Karpas-422 (cell line): Measurements from ENCODE around the gene NPTXR. TPM values are rescaled to one million over a fixed set of nuclear protein-coding genes. Genes with fewer than 3 reads are reported as not detected.
"Not testable (repeated sequence)": the region's sequence is repeated elsewhere in the genome, so short reads cannot be mapped to it uniquely, and the experiment has no call there.

Experiments
- DNase-seq: peaks from one replicate; pipeline ENCODE4 v3.0.0-alpha.2; 2015
- H2AFZ ChIP-seq: fragments of 200-600 bp; sonication (generic); 2 replicates; pipeline ENCODE4 v1.6.1; 2014; ENCODE audit warnings: antibody characterized with exemption, low read length, mixed read lengths
- H3K27ac ChIP-seq: fragments of 200-600 bp; sonication (generic); 2 replicates; pipeline ENCODE4 v1.5.1; 2014; ENCODE audit warnings: mild to moderate bottlenecking, low read length, moderate library complexity
- H3K27me3 ChIP-seq: fragments of 200-600 bp; sonication (generic); 2 replicates; pipeline ENCODE4 v1.6.1; 2014; ENCODE audit warnings: low read length, mixed read lengths
- H3K36me3 ChIP-seq: fragments of 200-600 bp; sonication (generic); 2 replicates; pipeline ENCODE4 v1.6.1; 2014; ENCODE audit warnings: low read length, mixed read lengths; ENCODE audit not compliant: insufficient read depth
- H3K4me1 ChIP-seq: fragments of 200-600 bp; sonication (generic); 2 replicates; pipeline ENCODE4 v1.6.1; 2014; ENCODE audit warnings: mild to moderate bottlenecking, low read length, mixed read lengths
- H3K4me2 ChIP-seq: fragments of 200-600 bp; sonication (generic); 2 replicates; pipeline ENCODE4 v1.6.1; 2014; ENCODE audit warnings: low read length, low read depth, mild to moderate bottlenecking; ENCODE audit not compliant: poor library complexity, severe bottlenecking
- H3K4me3 ChIP-seq: fragments of 200-600 bp; sonication (generic); 2 replicates; pipeline ENCODE4 v1.5.1; 2014; ENCODE audit warnings: mild to moderate bottlenecking, antibody characterized with exemption, low read length, mixed read lengths
- H3K79me2 ChIP-seq: fragments of 200-600 bp; sonication (generic); 2 replicates; pipeline ENCODE4 v1.6.1; 2014; ENCODE audit warnings: mild to moderate bottlenecking, low read length, mixed read lengths
- H3K9ac ChIP-seq: fragments of 200-600 bp; sonication (generic); 2 replicates; pipeline ENCODE4 v1.6.0; 2014; ENCODE audit warnings: low read length
- H3K9me2 ChIP-seq: fragments of 200-600 bp; sonication (generic), shearing (Covaris generic); replicated peaks from 2 replicates; pipeline ENCODE4 v1.6.0; 2014; ENCODE audit warnings: mild to moderate bottlenecking, low read length, moderate library complexity; ENCODE audit not compliant: insufficient read depth
- H3K9me3 ChIP-seq: fragments of 300-700, 200-600 bp; sonication (generic); 2 replicates; pipeline ENCODE4 v1.6.1; 2014; ENCODE audit warnings: low read length, mixed read lengths
- H4K20me1 ChIP-seq: fragments of 200-600 bp; sonication (generic); 2 replicates; pipeline ENCODE4 v1.6.1; 2014; ENCODE audit warnings: mild to moderate bottlenecking, antibody characterized with exemption, low read length, low read depth; ENCODE audit not compliant: insufficient read depth
- total RNA-seq: library from RNA; depleted of rRNA; stranded (reverse); fragments of >200 nt; shearing (Covaris generic); gene quantifications from 2 replicates; pipeline ENCODE4 v1.2.3, GENCODE V29; 2014; ENCODE audit warnings: low replicate concordance

NPTXR gene
- total RNA-seq, 1 experiment from 2014 or later: not detected

DNA sequence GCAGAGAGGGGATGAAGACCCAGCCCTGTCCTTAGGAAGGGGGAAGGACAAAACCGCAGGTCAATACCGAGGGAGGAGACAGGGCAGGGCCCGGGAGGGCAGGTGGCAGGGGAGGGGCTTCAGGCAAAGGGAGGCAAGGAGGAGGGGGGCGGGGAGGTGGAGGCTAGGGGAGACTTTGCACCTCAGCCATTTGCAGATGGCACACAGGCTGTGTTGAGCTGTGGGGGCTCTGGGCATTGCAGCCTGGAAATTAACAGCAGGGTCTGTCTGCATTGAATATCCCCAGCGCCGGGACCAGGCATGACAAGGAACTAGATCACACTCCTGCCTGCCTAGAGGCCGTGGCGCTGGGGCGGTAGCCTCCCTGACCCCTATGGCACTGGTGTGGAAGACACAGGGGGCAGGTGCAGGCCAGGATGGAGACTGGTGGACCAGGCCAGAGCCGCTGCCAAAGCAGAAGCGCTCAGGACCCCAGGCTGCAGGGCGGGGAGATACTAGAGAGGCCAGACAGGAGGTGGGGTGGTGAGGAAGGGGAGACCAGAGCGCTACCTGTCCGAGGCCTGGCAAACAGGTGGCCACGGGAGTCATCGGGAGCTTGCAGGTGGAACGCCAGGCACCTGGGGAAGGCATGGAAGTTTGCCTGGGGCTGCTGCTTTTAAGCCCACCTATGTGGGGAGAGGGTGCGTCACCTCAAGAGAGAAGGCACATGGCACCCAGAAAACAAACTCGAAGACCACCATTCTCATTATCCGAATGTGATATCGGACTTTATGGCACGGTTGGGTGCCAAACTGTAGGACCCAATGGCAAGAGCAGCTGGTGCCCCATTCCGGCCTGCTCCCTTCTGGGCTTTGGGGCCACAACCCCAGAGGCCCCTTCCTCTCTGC, 16.7 kb upstream of the NPTXR start:
- H4K20me1 ChIP-seq: peaks cover 30% of the 10 kb centered on the region
- H2AFZ ChIP-seq: no peak overlapping the region
- H3K9me3 ChIP-seq: no peaks in the 10 kb centered on the region
- no peak overlapping the region for H3K4me2 ChIP-seq
- H3K27me3 ChIP-seq: no peaks in the 10 kb centered on the region
- H3K79me2 ChIP-seq: no peaks in the 10 kb centered on the region
- no peak overlapping the region for H3K9ac ChIP-seq
- H3K27ac ChIP-seq: no peak overlapping the region
- H3K9me2 ChIP-seq: no peaks in the 10 kb centered on the region
- H3K4me1 ChIP-seq: peaks cover 11% of the 10 kb centered on the region
- DNase-seq: peak; percentile 51
- H3K4me3 ChIP-seq: no peak overlapping the region
- no peaks in the 10 kb centered on the region for H3K36me3 ChIP-seq

DNA sequence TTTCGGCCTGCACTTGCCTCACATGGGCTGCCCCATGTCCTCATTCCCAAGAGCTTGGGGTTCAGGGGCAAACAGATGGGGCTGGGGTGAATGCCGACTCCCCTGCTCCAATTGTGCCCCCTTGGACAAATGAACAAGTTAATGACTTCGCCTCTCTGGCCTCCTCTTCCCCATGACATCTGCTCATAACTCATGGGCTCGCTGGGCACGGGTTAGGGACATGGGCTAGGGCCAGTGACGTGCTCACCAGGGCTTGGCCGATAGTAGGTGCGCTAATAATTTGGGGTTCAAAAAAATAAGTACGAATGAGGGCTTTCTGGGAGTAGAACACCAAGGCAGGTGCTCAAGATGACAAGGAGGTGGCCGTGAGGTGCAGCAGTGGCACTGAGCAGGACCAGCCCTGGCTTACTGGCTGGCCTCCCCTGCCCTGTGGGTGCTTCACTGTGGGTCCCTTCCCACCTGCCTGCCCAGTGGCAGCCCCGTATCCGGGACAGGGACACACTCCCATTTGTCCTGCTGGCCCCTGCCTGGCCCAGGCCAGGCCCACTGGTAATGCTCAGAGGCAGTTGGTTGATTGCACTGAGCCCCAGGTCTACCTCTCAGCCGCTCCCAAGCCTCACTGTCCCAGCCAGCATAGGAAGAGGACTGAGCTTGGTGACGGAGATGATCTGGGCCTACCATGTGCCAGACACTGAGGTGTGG, 15.9 kb upstream of the NPTXR start:
- H2AFZ ChIP-seq: no peak overlapping the region
- no peaks in the 10 kb centered on the region for H3K79me2 ChIP-seq
- H4K20me1 ChIP-seq: peaks cover 23% of the 10 kb centered on the region
- H3K27me3 ChIP-seq: no peaks in the 10 kb centered on the region
- no peak overlapping the region for H3K9ac ChIP-seq
- no peaks in the 10 kb centered on the region for H3K9me2 ChIP-seq
- no peak overlapping the region for H3K27ac ChIP-seq
- no peaks in the 10 kb centered on the region for H3K36me3 ChIP-seq
- H3K9me3 ChIP-seq: no peaks in the 10 kb centered on the region
- peaks cover 11% of the 10 kb centered on the region for H3K4me1 ChIP-seq
- no peak overlapping the region for H3K4me3 ChIP-seq
- H3K4me2 ChIP-seq: no peak overlapping the region
- no peak for DNase-seq

DNA sequence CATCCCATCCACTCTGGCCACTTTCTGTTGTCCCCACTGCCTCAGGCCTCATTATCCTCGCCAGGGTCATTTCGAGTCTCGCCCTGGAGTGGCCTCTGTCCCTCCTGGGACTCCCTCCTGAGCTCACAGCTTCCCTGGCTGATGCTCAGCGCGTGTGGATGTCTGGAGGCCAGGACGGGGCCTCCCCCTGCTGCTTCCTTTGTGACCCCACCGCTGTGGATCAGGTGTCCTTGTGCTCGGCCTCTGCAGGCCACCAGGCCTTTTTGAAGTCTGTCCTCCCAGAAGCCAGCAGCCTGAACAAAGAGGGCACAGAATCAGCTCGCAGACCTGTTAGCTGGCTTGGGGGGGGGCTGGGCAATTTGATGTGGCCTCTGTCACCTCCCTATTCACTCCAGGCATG, 14.7 kb upstream of the NPTXR start:
- Histone ChIP-seq H3K36me3 (no peaks in the 10 kb centered on the region), H3K4me1 (peaks cover 6% of the 10 kb centered on the region), H3K4me2 (no peak overlapping the region), H2AFZ (no peak overlapping the region), H3K27me3 (no peaks in the 10 kb centered on the region), H4K20me1 (peaks cover 19% of the 10 kb centered on the region), H3K9me3 (no peaks in the 10 kb centered on the region), H3K9me2 (no peaks in the 10 kb centered on the region), H3K79me2 (no peaks in the 10 kb centered on the region), H3K4me3 (no peak overlapping the region), H3K9ac (no peak overlapping the region), H3K27ac (no peak overlapping the region)
- DNase-seq: no peak

DNA sequence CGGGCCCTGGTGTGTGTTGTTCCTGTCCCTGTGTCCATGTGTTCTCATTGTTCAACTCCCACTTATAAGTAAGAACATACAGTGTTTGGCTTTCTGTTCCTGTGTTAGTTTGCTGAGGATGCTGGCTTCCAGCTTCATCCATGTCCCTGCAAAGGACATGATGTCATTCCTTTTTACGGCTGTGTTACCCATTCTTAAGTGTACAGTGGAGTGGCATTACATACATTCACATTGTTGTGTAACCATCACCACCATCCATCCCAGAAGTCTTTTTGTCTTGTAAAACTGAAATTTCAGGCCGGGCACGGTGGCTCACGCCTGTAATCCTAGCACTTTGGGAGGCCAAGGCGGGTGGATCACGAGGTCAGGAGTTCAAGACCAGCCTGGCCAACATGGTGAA, 10.6 kb upstream of the NPTXR start:
- not testable (repeated sequence) for DNase-seq

DNA sequence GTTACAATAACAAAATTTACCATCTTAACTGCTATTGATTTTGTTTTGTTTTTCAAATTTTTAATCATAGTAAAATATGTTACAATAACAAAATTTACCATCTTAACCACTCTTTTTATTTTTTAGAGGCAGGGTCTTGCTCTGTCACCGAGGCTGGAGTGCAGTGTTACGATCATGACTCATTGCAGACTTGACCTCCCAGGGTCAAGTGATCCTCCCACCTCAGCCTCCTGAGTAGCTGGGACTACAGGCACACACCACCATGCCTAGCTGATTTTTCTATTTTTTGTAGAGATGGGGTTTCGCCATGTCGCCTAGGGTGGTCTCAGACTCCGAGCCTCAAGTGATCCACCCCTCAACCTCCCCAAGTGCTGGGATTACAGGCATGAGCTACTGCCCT, 10.1 kb upstream of the NPTXR start:
- not testable (repeated sequence) for H3K4me1 ChIP-seq, H3K9me3 ChIP-seq, H3K9me2 ChIP-seq, H3K36me3 ChIP-seq, H3K9ac ChIP-seq, H3K27me3 ChIP-seq, H3K4me3 ChIP-seq, H3K79me2 ChIP-seq, H4K20me1 ChIP-seq, DNase-seq, H3K4me2 ChIP-seq, H3K27ac ChIP-seq, H2AFZ ChIP-seq

More for the DNA sequence above, 10.6 kb upstream of the NPTXR start:
- H4K20me1 ChIP-seq, H3K9me3 ChIP-seq, H3K27me3 ChIP-seq, H2AFZ ChIP-seq, H3K4me1 ChIP-seq, H3K4me3 ChIP-seq, H3K79me2 ChIP-seq, H3K4me2 ChIP-seq, H3K9ac ChIP-seq, H3K9me2 ChIP-seq, H3K36me3 ChIP-seq, H3K27ac ChIP-seq: not testable (repeated sequence)

DNA sequence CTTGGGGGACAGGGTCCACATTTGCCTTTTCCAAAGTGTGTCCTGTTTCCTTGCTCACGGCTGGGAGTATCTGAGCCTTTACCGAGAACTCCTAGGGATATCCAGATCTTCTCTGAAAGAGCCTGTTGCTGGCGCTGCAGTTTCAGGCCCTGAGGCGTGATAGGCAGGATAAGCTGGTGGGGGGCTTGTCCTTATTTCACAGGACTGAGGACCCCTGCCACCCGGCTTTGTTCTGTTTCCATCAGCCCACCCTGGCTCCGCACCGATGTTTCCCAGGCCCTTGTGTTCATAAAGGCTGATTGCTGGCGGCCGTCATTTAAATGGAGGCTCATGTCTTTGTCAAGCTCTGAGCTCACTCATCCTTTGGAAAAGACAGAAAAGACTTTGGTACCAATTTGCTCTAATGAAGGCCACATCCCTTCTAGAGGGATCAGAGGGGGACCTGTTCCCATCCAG, 9.4 kb upstream of the NPTXR start:
- H3K4me2 ChIP-seq: no peak overlapping the region
- H3K4me1 ChIP-seq: no peaks in the 10 kb centered on the region
- no peak overlapping the region for H2AFZ ChIP-seq

DNA sequence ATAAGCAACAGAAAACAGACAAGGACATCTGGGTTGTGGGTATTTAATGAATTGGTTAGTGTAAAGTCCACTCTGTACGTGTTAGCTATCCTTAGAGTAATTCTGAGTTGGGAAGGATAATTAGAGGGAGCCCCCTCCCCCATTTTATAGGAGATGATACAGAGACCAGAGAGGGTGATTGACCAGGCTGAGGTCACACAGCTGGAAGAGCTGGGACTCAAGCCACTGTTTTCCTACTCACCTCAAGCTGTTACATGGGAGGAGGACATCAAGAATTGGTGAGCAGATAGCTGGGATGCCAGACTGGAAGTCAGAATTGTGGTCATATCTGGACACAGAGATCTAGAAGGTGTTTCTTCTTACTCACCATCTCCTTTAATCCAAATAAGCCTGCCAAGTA, 8.7 kb upstream of the NPTXR start:
- no peaks in the 10 kb centered on the region for H3K36me3 ChIP-seq
- no peak overlapping the region for H3K4me3 ChIP-seq
- H3K9me3 ChIP-seq: no peaks in the 10 kb centered on the region
- H3K27me3 ChIP-seq: no peaks in the 10 kb centered on the region
- no peak for DNase-seq
- no peak overlapping the region for H3K9ac ChIP-seq
- H3K79me2 ChIP-seq: no peaks in the 10 kb centered on the region
- H3K4me2 ChIP-seq: no peak overlapping the region
- 0 out of 2 replicates have a peak, but pooled peaks cover 3% of the 10 kb centered on the region for H4K20me1 ChIP-seq
- no peak overlapping the region for H2AFZ ChIP-seq
- no peak overlapping the region for H3K27ac ChIP-seq
- no peaks in the 10 kb centered on the region for H3K4me1 ChIP-seq
- no peaks in the 10 kb centered on the region for H3K9me2 ChIP-seq

More for the DNA sequence above, 9.4 kb upstream of the NPTXR start:
- Histone ChIP-seq H3K9me2 (no peaks in the 10 kb centered on the region), H3K36me3 (no peaks in the 10 kb centered on the region), H3K79me2 (no peaks in the 10 kb centered on the region), H3K9me3 (no peaks in the 10 kb centered on the region), H3K27me3 (no peaks in the 10 kb centered on the region), H3K9ac (no peak overlapping the region), H4K20me1 (0 out of 2 replicates have a peak, but pooled peaks cover 3% of the 10 kb centered on the region), H3K4me3 (no peak overlapping the region), H3K27ac (no peak overlapping the region)
- DNase-seq: no peak
